ENCODE data around the gene SYT5. TPM values are rescaled to one million over a fixed set of nuclear protein-coding genes. Genes with fewer than 3 reads are reported as not detected.
A peak's percentile ranks its signal among the peaks of the same experiment; 100 is the strongest.

The SYT5 gene
- total and polyA plus RNA-seq, 2 of the 8 experiments (the other 6 are each of a cell fraction or from before 2014, with no cell fraction given), result 0.35 to 0.67 TPM

DNA sequence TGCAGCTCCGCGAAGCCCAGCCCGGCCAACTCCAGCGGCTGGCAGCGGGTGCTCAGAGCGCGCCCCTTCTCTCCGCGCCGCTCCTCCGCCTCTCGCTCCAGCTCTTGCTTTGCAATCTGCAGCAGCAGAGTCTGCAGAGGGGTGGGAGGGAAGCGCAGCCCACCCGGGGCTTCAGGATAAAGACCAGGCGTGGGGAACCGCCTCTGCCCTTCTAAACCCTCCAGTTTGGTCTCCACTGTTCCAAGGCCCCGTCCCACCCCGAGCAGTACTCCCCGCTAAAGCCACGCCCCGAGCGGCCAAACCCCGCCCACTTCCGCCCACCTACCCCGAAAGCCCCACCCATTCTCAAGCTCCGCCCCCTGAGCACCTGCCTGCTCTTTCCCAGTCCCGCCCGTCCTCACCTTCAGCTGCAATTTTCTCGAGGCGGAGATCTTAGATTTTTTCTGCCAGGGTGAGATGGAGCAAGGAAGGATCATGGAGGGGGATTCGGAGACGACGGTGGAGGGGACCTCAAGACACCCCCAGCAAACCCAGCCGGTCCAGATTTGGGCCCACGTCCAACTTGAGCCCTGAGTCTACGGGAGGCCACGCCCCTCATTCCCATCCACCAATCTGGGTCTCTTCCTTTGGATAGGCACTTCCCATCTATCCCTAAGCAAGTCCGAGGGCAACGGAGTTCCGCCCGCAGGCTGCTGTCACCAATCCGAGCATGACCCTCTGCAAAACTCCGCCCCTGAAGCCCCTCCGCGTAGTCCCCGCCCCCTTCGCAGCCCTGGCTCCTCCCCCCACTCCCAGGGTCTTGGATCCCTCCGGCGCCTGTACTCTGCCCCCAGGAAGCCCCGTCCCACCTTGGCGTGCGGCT is 23.7 kb downstream of the SYT5 start (continued):
- TF ChIP-seq EGR1 (IDR thresholded peaks at IDR 0.05; ENCODE audit: borderline replicate concordance, low read depth, low read length) (peak; percentile 88), GABPA (IDR thresholded peaks at IDR 0.05; ENCODE audit: borderline replicate concordance, insufficient read depth, low read length) (no peak), JUND (IDR thresholded peaks at IDR 0.05; ENCODE audit: low read length) (no peak), TBP (IDR thresholded peaks at IDR 0.05; ENCODE audit: low read depth, low read length) (no peak), POLR2A (IDR thresholded peaks at IDR 0.05; ENCODE audit: control extremely low read depth in 1 of 2, low read depth in 2 of 2, low read length in 2 of 2) (0 out of 3 replicates have a peak, but pooled peaks of 1 of the 2 experiments have one; percentile 23)

All from H1 (cell line).